Activated effector memory CD4-positive, alpha-beta T cell treated with anti-CD3 and anti-CD28 coated beads, Interleukin-2, amount 50 U/mL, for 16 hours (primary cell): Measurements from ENCODE around the gene COX19.

Source experiments
- DNase-seq: peaks from one replicate; pipeline ENCODE4 v3.0.0-alpha.2; 2020

The COX19 gene

GRCh38 chr7:939843-940242 lies 35.5 kb downstream of the COX19 start:
- peak; percentile 21 for DNase-seq

DNA sequence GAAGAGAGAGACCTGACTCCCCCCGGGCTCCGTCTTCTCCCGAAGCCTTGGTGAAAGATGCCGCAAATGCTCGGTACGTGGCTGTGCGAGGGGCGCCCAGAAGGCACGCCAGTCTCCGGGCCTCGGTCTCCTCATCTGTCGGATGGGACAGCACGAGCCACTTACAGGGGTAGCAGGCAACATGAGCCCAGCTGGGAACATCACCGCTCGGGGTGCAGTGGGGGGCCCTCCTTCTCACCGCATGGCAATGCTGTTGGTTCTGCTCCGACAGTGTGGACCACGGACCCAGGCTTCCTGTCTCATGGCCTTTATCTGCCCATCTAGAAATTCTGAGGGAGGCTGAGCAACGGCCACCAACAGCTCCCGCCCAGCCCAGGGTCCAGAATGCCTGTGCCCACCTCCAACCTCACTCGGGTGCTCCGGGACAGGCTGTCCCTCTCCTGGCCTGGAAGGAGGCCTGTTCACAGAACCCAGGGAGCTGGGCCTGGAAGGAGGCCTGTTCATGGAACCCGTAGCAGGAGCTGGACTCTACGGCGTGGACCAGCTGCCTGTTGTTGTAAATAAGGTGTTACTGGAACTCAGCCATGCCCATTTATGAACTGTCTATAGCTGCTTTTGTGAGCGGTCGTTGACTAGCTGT lies 36.7 kb downstream of the COX19 start:
- peak; percentile 58 for DNase-seq

- peak; percentile 47 for DNase-seq
These were observed 37.4 kb downstream of the COX19 start for GRCh38 chr7:937856-938484.

DNA sequence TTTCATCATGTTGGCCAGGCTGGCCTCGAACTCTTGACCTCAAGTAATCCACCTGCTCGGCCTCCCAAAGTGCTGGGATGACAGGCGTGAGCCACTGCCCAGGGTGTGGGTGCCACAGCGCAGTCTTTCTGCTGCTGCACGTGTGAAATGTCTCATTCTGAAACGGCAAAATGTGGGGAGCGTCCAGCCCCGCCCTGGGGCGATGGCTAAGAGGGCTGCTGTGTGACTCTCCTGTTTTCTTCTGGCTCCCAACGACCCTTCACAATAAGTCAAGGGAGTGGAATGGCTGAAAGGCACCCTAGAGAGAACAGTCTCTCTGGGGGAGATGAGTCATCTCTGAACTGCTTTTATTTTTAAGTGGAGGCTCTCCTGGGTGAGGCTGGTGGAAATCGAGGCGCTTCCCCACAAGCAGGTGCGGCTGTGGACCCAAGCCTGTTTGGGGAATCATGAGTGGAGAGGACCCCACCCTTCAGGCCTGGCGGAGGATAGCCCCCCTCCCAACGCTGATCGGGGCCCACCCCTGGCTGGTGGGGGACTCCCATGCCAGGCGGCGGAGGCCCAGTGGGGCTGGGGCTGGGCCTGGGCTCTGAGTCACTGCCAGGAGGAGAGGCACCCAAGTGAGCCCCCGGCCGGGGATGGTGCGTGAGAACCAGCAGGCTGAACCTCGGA lies 38.8 kb downstream of the COX19 start:
- peak; percentile 77 for DNase-seq

DNA sequence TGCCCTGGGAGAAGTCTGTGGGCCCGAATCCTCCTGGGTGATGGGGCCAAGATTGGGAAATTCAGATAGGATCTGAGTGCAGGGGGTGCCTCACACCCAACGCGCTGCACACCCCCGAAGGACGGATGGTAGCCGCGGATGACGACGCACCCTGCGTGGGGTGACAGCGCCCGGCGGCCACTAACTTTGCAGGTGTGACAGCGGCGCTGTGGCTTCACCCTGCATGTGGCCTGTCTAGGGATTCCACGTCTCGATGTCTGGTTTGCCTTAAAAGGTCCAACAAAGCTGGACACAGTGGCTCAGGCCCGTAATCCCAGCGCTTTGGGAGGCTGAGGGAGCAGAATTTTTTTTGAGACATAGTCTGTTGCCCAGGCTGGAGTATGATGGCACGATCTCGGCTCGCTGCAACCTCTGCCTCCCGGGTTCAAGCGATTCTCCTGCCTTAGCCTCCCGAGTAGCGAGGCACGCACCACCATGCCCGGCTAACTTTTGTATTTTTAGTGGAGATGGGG lies 39.4 kb downstream of the COX19 start:
- no peak for DNase-seq

- DNase-seq = peak; percentile 59
These were observed 40.0 kb downstream of the COX19 start for GRCh38 chr7:935164-935873.

GRCh38 chr7:934469-935163 lies 40.7 kb downstream of the COX19 start:
- peak; percentile 61 for DNase-seq

DNA sequence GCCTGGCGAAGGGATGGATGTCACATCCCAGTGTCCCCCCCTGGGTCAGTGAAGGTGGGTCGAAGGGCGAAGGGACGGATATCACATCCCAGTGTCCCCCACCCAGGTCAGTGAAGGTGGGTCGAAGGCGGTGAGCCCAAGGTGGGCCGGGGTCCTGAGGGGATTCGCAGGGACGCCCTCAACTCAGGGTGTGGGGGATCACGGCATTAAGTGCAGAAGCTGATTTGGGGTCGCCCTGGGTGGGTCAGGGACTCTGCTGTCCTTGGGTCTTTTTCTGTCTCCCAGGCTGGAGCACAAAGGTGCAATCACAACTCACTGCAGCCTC lies 42.7 kb downstream of the COX19 start:
- peak; percentile 57 for DNase-seq

GRCh38 chr7:931871-932650 lies 43.3 kb downstream of the COX19 start:
- DNase-seq = peak; percentile 45

DNA sequence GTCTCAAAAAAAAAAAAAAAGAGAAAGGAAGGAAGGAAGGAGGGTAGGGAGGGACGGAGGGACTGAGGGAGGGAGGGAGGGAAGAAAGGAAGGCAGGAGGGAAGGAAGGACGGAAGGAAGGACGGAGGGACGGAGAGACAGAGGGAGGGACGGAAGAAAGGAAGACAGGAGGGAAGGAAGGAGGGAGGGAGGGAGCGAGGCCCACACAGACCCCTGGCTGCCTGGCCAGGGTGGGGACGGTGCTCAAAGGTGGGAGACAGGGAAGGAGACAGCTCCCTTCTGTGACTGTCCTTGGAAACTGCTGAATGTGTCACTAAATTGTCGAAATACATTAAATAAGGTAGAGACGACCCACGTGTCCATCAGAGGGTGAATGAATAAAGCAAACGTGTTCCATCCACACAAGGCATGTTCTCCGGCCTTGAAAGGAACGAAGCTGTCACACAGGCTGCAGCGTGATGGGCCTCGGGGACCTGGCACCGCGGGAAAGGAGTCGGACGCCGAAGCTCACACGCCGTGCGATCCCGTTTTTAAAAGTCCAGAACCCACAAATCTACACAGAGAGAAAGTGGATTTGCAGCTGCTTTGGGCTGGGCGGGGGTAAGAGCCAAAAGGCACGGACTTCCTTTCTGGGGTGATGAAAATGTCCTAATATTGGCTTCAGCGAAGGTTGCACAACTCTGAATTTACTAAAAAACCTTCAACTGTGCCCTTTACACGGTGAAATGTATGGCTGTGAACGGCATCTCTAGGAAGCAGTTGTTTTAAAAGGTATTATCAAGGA lies 44.2 kb downstream of the COX19 start:
- DNase-seq = peak; percentile 50

DNA sequence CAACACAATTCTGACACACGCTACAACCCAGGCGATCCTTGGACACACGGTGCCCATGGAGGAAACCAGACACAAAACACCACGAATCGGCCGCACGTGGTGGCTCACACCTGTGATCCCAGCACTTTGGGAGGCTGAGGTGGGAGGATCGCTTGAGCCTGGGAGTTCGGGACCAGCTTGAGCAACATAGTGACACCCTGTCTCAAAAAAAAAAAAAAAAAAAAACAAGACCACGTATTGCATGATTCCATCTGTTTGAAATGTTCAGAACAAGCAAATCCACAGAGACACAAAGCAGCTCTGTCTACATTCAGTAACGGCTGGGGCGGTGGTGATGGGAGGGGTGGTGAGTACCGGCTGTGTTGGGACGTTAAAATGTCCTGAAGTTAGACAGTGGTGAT lies 46.0 kb downstream of the COX19 start:
- peak; percentile 27 for DNase-seq

- DNase-seq = peak; percentile 58
These were observed 48.2 kb downstream of the COX19 start for GRCh38 chr7:927031-927671.

DNA sequence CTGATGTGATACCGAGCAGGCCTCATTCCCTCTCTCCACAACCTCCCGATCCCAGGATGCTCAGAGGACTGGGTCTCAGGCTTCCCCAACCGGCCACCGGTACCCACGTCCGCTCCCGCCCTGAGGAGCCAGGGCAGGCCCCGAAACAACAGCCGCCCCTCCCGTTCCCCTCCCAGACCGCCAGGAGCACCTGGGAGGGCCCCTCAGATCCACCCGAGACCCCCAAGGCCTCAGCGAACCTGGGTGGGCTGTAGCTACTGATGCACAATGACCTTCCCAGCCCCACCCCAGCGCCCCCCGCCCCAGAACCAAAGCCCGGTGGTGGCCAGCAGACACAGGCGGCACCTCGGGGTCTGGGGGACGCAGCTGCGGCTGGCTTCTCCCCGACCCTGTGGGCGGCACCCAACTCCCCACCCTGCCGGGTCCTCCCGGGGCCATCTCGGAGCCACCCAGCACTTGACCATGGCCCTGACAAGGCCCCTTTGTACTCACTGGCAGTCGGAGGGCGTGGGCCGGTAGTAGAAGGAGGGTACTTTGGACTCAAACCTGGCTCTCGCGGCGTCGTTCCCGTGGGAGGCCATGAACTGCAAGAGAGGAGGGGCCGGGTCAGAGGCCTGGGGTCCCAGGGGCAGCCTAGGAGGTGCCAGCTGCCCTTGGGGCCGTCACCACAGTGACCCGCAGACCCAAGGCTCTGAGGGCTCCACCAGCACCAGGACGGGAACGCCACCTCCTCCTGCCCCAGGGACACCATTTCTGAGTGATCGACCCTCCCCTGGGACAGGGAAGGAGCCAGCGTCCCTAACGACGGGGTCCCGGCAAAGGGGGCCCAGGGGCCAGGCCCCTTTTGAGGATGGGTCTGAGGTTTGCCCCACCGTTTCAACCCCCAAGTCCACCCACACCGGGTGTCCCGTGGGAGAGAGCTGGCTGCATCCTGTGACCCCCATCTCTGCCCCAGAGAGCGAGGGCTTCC lies 49.0 kb downstream of the COX19 start:
- DNase-seq = peak; percentile 61

- peak; percentile 68 for DNase-seq
These were observed 49.7 kb downstream of the COX19 start for GRCh38 chr7:925601-926000.

- DNase-seq = peak; percentile 88
These were observed 50.7 kb downstream of the COX19 start for GRCh38 chr7:924541-925231.

DNA sequence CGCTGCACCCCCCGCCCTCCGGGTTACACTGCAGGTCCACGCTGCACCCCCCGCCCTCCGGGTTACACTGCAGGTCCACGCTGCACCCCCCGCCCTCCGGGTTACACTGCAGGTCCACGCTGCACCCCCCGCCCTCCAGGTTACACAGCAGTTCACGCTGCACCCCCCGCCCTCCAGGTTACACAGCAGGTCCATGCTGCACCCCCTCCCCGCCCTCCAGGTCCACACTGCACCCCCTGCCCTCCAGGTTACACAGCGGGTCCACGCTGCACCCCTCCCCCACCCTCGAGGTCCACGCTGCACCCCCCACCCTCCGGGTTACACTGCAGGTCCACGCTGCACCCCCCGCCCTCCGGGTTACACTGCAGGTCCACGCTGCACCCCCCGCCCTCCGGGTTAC lies 51.3 kb downstream of the COX19 start:
- DNase-seq = peak; percentile 53

GRCh38 chr7:923108-924041 lies 52.0 kb downstream of the COX19 start:
- peak; percentile 97 for DNase-seq
